OCI-LY7 (cell line): Measurements from ENCODE around the gene ULBP3.

ENCODE experiments used
- EZH2phosphoT487 ChIP-seq: fragments of 200-600 bp; sonication (generic); IDR thresholded peaks from 2 replicates; pipeline ENCODE4 v1.6.1; 2018; ENCODE audit warnings: low read depth, borderline replicate concordance, mild to moderate bottlenecking, mixed run types, antibody characterized with exemption, low read length, moderate library complexity, mixed read lengths
- TF ChIP-seq, protein P1 (sequence below): fragments of 200-600 bp; sonication (generic); conservative IDR thresholded peaks from 2 replicates; pipeline ENCODE4 v1.5.1; 2014; ENCODE audit warnings: mild to moderate bottlenecking, antibody characterized with exemption, low read length, moderate library complexity, mixed read lengths

DNA sequence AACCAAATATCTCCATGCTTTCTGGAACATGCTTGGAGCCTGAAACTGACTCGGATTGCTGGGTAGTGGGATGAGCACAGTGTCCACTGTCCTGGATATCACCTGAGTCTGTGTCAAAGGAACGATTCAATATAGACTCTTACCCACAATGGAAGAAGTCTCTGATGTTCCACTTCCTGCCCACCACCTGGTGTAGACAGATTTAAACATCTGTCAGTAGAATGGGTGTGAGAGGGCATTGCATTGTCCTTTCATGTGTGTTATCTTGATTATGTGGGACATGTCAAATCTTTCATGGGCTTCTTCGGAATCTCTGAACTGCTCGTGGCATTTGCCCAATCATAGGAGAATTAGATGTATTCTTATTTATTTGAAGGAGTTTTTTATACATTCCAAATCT lies 20.8 kb downstream of the ULBP3 start:
- TF ChIP-seq, protein P1, sequence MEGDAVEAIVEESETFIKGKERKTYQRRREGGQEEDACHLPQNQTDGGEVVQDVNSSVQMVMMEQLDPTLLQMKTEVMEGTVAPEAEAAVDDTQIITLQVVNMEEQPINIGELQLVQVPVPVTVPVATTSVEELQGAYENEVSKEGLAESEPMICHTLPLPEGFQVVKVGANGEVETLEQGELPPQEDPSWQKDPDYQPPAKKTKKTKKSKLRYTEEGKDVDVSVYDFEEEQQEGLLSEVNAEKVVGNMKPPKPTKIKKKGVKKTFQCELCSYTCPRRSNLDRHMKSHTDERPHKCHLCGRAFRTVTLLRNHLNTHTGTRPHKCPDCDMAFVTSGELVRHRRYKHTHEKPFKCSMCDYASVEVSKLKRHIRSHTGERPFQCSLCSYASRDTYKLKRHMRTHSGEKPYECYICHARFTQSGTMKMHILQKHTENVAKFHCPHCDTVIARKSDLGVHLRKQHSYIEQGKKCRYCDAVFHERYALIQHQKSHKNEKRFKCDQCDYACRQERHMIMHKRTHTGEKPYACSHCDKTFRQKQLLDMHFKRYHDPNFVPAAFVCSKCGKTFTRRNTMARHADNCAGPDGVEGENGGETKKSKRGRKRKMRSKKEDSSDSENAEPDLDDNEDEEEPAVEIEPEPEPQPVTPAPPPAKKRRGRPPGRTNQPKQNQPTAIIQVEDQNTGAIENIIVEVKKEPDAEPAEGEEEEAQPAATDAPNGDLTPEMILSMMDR, result no peak
- no peak for TF ChIP-seq EZH2phosphoT487
